GM18526 (cell line): Measurements from ENCODE around the gene CTU1.

ENCODE experiments used
- POLR2A ChIP-seq: IDR thresholded peaks from 3 replicates; pipeline ENCODE4 v1.6.1; 2011; ENCODE audit not compliant: insufficient read length; ENCODE audit errors: extremely low read depth

CTU1 gene

GRCh38 chr19:51082611-51083010 lies 25.6 kb downstream of the CTU1 start, which contains the start of gene KLK14:
TSS of gene KLK14 (minus strand) at chr19:51082887. CDS start at chr19:51082614, 273 bp downstream.
- TF ChIP-seq POLR2A: no peak

- no peak for TF ChIP-seq POLR2A
Observed at GRCh38 chr19:51081476-51081875, 26.7 kb downstream of the CTU1 start.

- no peak for TF ChIP-seq POLR2A
Observed at GRCh38 chr19:51079481-51080110, 28.6 kb downstream of the CTU1 start.

GRCh38 chr19:51078731-51079130 lies 29.5 kb downstream of the CTU1 start:
- no peak for TF ChIP-seq POLR2A

- TF ChIP-seq POLR2A: no peak
Observed at GRCh38 chr19:51078104-51078503, 30.1 kb downstream of the CTU1 start.

- TF ChIP-seq POLR2A: no peak
Observed at GRCh38 chr19:51076631-51077213, 31.5 kb downstream of the CTU1 start.

GRCh38 chr19:51075998-51076397 lies 32.2 kb downstream of the CTU1 start:
- TF ChIP-seq POLR2A: no peak

GRCh38 chr19:51071095-51071405 lies 37.2 kb downstream of the CTU1 start:
- no peak for TF ChIP-seq POLR2A

GRCh38 chr19:51070334-51071094 lies 37.7 kb downstream of the CTU1 start:
- no peak for TF ChIP-seq POLR2A

- no peak for TF ChIP-seq POLR2A
Observed at GRCh38 chr19:51066393-51067186, 41.6 kb downstream of the CTU1 start.

- no peak for TF ChIP-seq POLR2A
Observed at GRCh38 chr19:51065221-51065960, 42.8 kb downstream of the CTU1 start.

- no peak for TF ChIP-seq POLR2A
Observed at GRCh38 chr19:51064534-51065220, 43.5 kb downstream of the CTU1 start, which contains the start of gene KLK13. TSS of gene KLK13 (minus strand) at chr19:51065092. CDS start at chr19:51065067, 25 bp downstream.

- TF ChIP-seq POLR2A: no peak
Observed at GRCh38 chr19:51063664-51064063, 44.5 kb downstream of the CTU1 start.

- TF ChIP-seq POLR2A: no peak
Observed at GRCh38 chr19:51060973-51061372, 47.2 kb downstream of the CTU1 start.
